Tibial nerve (tissue), 4 donors: ENCODE data around the gene MBD5.

ENCODE experiments used
- EP300 ChIP-seq, 2 donors: sonication (generic); formaldehyde crosslinking; IDR thresholded peaks; one replicate each; pipeline ENCODE4 v1.6.1; 2017; ENCODE audit warnings: antibody characterized with exemption in 2 of 2, mild to moderate bottlenecking in 1 of 2
- POLR2A ChIP-seq, 2 donors: fragments of 450-650 bp; IDR thresholded peaks; one replicate each; pipeline ENCODE4 v1.6.1; 2017; ENCODE audit warnings: antibody characterized with exemption in 2 of 2, mild to moderate bottlenecking in 2 of 2, moderate library complexity in 2 of 2
- TF ChIP-seq, protein P1 (sequence below), 5 experiments: fragments of 200-600 bp in 3 of 5; fragments of 450-650 bp in 2 of 5; sonication (generic) in 3 of 5; IDR thresholded peaks; one replicate each; pipeline ENCODE4 v1.5.1; 2016 to 2019; ENCODE audit warnings: antibody characterized with exemption in 5 of 5, mild to moderate bottlenecking in 3 of 5, moderate library complexity in 2 of 5

DNA sequence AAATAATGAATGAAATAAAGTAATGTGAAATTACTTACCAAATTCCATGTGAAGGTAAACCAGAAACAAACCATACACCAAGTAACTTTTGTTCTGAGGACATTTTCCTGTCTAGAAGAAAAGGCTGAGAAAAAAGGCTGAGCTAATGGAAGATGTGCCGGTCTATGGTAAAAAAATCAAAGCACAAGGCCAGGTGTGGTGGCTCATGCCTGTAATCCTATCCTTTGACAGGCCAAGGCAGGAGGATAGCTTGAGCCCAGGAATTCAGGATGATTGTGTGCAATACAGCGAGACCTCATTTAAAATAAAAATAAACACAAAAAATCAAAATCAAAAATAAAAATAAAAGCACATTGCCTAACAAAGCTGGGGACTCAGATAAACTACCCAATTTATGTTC, 7.0 kb upstream of the MBD5 start:
- TF ChIP-seq POLR2A (IDR thresholded peaks at IDR 0.05): no peak
- TF ChIP-seq, protein P1, sequence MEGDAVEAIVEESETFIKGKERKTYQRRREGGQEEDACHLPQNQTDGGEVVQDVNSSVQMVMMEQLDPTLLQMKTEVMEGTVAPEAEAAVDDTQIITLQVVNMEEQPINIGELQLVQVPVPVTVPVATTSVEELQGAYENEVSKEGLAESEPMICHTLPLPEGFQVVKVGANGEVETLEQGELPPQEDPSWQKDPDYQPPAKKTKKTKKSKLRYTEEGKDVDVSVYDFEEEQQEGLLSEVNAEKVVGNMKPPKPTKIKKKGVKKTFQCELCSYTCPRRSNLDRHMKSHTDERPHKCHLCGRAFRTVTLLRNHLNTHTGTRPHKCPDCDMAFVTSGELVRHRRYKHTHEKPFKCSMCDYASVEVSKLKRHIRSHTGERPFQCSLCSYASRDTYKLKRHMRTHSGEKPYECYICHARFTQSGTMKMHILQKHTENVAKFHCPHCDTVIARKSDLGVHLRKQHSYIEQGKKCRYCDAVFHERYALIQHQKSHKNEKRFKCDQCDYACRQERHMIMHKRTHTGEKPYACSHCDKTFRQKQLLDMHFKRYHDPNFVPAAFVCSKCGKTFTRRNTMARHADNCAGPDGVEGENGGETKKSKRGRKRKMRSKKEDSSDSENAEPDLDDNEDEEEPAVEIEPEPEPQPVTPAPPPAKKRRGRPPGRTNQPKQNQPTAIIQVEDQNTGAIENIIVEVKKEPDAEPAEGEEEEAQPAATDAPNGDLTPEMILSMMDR (IDR thresholded peaks at IDR 0.05): no peak
- no peak for TF ChIP-seq EP300 (IDR thresholded peaks at IDR 0.05)
